NCI-H1436 treated with DMSO at 0.1 percent for 48 hours (cell line): ENCODE data around the gene ENOX1.

Experiments
- DNase-seq: peaks from one replicate; lab custom pipeline; 2025; lab: John Stamatoyannopoulos, UW

ENOX1 gene

DNA sequence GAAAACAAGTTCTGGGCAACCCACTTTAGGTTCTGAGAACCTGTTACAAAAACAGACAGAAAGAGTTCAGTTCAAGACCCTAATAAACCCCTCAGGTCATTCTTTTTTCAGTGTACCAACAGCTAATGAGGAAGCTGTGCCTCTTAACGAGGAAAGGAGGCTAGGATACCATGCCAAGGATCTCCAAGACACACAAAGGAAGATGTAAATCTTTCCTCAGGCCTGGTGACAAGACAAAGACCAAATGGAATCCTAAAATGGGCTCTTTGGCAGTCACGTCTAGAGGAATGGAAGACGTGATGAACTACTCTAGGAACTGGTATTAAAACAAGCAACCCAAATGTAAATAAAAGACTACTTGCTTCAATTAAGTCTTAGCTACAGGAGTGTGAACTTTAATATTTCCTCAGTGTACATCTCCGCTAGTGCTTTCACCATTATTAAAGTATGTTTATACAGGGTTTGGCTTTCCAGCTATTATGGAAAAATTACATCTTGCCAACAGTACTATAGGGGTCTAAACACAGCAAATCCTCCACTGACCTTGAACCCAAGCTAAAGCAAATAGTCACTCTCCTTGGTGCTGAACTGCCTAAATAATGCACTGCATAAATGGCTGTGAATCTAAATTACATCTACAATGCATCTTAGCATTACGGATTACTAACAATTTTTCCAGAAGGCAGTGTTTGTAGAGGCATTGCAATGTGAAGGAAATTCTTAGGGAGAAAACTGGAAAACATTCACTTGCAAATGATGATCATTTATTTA is 42.3 kb downstream of the ENOX1 start:
- no peak for DNase-seq

- DNase-seq = no peak
These were observed 43.9 kb downstream of the ENOX1 start for GRCh38 chr13:43742911-43743310.

- no peak for DNase-seq
These were observed 49.3 kb downstream of the ENOX1 start for GRCh38 chr13:43737392-43737923.

- DNase-seq = no peak
These were observed 54.0 kb downstream of the ENOX1 start for GRCh38 chr13:43732726-43733125.

DNA sequence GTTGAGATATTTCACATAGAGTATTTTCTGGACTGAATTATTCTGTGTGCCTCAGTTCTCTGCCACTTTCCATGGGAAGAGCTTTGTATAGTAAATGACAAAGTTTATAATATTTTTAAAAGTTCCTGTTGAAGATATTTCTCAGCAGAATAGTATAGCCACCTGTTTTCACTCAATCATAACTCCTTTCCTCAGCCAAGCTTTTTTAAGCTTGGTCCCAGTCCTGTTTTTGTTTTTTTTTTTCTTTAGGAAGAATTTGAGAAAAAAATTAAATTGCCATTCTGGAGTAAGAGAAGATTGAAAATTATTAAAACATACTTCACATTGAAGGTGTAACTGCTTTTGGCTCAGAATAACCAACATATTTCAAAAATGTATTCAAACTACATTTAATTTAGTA is 55.5 kb downstream of the ENOX1 start:
- DNase-seq = no peak

GRCh38 chr13:43730642-43731041 is 56.1 kb downstream of the ENOX1 start:
- no peak for DNase-seq

GRCh38 chr13:43728421-43728820 is 58.4 kb downstream of the ENOX1 start:
- no peak for DNase-seq

GRCh38 chr13:43727856-43728255 is 58.9 kb downstream of the ENOX1 start:
- no peak for DNase-seq

- DNase-seq = no peak
These were observed 61.3 kb downstream of the ENOX1 start for GRCh38 chr13:43725460-43725859.

DNA sequence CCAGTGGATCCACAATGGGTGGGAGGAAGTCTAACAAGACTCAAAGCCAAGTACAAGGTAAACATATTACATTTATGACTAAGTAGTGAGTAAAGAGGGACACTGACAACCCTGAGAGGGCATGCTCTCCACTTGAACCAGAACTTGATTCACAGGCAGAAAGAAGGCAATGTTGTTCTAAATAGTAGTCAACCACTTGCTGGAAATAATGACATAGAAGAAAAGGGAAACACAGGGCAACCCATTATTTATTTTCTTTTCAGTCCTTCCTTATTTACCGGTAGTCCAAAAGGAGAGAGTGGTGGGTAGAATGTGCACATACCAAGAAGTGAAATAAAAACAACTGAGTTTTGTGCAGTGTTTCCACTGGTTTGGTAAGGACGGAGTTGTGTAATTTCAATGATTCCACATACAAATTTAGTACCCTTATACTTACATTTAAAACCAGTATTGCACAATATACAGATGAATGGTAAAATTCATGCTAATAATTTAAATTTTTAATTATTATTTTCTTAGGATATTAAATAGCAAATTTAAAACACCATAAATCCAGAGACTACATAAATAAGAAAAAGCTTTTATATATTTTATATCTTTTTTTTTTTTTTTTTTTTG is 65.9 kb downstream of the ENOX1 start:
- no peak for DNase-seq

DNA sequence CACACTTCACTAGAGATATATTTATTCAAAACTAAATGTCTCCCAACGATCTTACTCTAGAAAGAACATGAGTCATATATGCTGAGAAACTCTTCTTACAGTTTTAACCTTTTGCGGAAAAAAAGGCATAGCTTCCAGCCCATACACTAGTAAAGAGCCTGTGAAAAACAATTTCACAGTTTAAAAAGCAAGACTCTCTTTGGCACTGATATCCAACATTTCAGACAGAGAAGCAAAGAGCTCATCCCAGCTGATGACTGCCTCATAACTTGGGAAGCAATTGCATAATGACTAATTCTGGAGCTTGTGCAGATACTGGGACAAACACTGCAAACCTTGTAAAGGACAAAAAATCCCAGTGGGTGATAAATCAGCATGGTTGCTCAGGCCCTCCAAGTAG is 88.0 kb downstream of the ENOX1 start:
- DNase-seq = no peak

- no peak for DNase-seq
These were observed 88.8 kb downstream of the ENOX1 start for GRCh38 chr13:43698009-43698408.

DNA sequence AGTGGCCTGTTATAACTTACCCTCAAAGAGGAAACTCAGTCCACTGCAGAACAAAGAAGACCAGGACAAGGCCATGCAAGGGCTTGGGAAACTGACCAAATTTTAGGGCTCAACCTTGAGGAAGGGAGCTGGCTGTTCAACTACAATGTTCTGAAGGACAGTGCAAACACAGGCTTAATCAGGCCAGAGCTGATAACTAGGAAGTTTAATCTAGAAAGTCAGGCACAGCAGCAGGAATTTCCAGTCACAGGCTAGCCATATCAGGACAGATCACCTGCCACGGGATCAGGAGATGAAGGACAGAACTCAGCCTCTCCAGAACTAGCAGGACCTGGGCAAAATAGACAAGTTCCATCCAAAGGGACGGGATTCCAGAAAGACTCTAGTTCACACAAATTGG is 89.4 kb downstream of the ENOX1 start:
- no peak for DNase-seq

GRCh38 chr13:43694146-43694664 is 92.6 kb downstream of the ENOX1 start:
- no peak for DNase-seq

- no peak for DNase-seq
These were observed 93.1 kb downstream of the ENOX1 start for GRCh38 chr13:43693639-43694038.

- DNase-seq = no peak
These were observed 98.4 kb downstream of the ENOX1 start for GRCh38 chr13:43688227-43688907.

DNA sequence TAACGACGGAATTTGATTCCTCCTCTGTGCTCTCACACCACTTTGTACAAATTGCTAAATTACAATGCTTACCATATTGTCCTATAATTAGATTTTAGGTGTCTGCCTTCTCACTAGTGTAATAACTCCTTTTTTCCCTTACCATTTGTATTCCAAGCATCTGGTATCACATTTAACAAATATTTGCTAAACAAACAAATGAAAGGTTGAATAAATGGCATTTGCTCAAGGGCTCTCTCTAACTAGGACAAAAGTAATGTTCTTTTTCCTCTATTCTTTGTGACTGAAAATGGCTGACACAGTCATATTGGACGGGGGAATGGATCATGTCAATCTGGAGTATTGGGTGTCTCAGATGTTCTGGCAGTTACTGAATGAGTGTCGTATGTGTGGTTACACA is 99.7 kb downstream of the ENOX1 start:
- no peak for DNase-seq

DNA sequence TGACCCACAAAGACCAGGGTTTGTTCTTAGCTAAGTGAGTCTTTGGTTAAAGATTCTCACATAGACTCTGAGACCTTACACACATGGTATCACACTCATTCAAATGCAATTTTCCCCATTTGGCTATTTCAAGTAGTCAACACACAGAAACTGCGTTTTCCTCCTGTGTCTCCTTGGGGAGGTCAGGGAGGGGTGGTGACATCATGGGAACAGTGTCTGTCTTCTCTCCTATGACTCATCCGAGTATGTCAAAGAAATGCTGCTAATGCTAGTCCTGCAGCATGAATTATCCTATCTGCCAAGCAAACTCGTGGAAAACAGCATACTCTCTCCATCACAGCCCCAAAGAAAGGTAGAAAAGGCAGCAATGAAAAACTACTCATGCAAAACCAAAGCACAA is 100.2 kb downstream of the ENOX1 start:
- DNase-seq = no peak

- DNase-seq = no peak
These were observed 101.6 kb downstream of the ENOX1 start for GRCh38 chr13:43684963-43685725.

GRCh38 chr13:43682701-43683100 is 104.1 kb downstream of the ENOX1 start:
- no peak for DNase-seq

DNA sequence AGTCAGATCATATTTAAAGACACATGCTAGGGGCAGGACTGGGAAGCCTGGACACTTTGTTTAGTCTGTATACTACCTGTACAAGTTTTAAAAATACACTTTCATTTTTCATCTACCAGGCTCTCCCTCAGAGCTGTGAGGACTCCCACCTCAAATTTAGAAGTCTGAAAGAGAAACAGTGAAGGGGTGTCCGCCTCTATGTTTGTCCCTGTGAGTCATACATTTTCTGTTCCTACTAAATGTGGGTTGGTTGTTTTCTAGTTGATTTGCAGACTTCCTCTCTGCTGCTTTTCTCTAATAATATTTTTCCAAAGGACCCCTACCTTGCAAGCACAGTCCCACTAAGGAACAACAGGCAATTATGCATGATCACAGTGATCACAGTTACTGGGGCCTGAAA is 110.5 kb downstream of the ENOX1 start:
- DNase-seq = no peak

DNA sequence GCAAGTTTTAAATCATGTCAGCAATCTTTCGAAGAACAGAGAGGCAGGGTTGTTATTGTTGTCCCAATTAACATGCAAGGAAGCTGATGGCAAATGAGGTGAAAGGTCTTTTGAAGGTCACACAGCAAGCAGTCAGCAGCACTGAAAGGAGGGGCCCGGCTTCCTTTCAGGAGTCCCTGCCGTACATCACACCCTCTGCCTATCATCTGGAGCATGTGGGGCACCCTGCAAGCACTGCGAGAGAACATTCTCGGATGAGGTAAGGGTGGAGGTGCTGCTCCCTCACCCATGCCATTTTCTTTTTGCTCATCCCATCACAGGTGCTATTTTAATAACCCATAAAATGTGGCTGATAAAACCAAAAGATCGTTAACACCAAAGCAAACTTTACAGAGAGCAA is 111.2 kb downstream of the ENOX1 start:
- no peak for DNase-seq
